ENCODE measurements around the gene KNDC1.
"Not testable (repeated sequence)": the region's sequence is repeated elsewhere in the genome, so short reads cannot be mapped to it uniquely, and the experiment has no call there.

KNDC1 gene

GRCh38 chr10:133221756-133222155 is 61.7 kb downstream of the KNDC1 start:
- H3K4me1 ChIP-seq (ENCODE audit: insufficient read depth, low read length): not testable (repeated sequence)

DNA sequence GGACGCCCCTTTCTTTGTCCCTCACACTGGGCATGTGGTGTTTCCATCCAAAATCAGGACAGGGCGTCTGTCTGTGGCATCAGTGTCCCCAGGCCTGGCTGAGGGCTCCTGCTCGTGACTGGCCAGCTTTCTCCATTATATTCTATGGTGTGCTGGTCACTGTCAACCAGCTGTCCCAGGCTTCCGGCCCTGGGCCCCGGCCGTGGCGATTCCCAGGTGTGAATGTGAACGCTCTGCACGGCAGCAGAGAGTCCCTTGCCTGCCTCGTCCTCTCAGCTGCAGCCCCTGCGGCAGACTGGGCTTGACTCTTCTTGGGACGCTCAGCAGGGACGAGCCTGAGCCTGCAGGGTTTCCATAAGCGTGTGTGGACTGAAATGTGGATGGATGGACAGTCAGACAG is 64.1 kb downstream of the KNDC1 start:
- Histone ChIP-seq H3K9me3 (ENCODE audit: control insufficient read depth, insufficient read depth, low read length) (no peaks in the 10 kb centered on the region), H3K4me1 (ENCODE audit: insufficient read depth, low read length) (peaks cover 6% of the 10 kb centered on the region; the same call in 1 of the 2 replicates), H3K9ac (ENCODE audit: low read depth, low read length) (no peak overlapping the region), H3K36me3 (ENCODE audit: insufficient read depth, low read length) (no peaks in the 10 kb centered on the region)

More at GRCh38 chr10:133221756-133222155, 61.7 kb downstream of the KNDC1 start:
- not testable (repeated sequence) for H3K9ac ChIP-seq (ENCODE audit: low read depth, low read length); H3K9me3 ChIP-seq (ENCODE audit: control insufficient read depth, insufficient read depth, low read length); H3K36me3 ChIP-seq (ENCODE audit: insufficient read depth, low read length)

- Histone ChIP-seq H3K9ac (ENCODE audit: low read depth, low read length) (no peak overlapping the region), H3K4me1 (ENCODE audit: insufficient read depth, low read length) (peaks cover 6% of the 10 kb centered on the region; the same call in 1 of the 2 replicates), H3K36me3 (ENCODE audit: insufficient read depth, low read length) (no peaks in the 10 kb centered on the region), H3K9me3 (ENCODE audit: control insufficient read depth, insufficient read depth, low read length) (no peaks in the 10 kb centered on the region)
Measured at GRCh38 chr10:133224756-133225372, 64.8 kb downstream of the KNDC1 start.

GRCh38 chr10:133225707-133226191 is 65.7 kb downstream of the KNDC1 start:
- Histone ChIP-seq H3K36me3 (ENCODE audit: insufficient read depth, low read length) (no peaks in the 10 kb centered on the region), H3K4me1 (ENCODE audit: insufficient read depth, low read length) (peaks cover 6% of the 10 kb centered on the region; the same call in 1 of the 2 replicates), H3K9ac (ENCODE audit: low read depth, low read length) (no peak overlapping the region)

GRCh38 chr10:133226251-133226808 is 66.3 kb downstream of the KNDC1 start:
- Histone ChIP-seq H3K9me3 (ENCODE audit: control insufficient read depth, insufficient read depth, low read length) (no peaks in the 10 kb centered on the region), H3K9ac (ENCODE audit: low read depth, low read length) (no peak overlapping the region), H3K36me3 (ENCODE audit: insufficient read depth, low read length) (no peaks in the 10 kb centered on the region), H3K4me1 (ENCODE audit: insufficient read depth, low read length) (peaks cover 6% of the 10 kb centered on the region; the same call in 1 of the 2 replicates)

More at GRCh38 chr10:133225707-133226191, 65.7 kb downstream of the KNDC1 start:
- no peaks in the 10 kb centered on the region for H3K9me3 ChIP-seq (ENCODE audit: control insufficient read depth, insufficient read depth, low read length)

DNA sequence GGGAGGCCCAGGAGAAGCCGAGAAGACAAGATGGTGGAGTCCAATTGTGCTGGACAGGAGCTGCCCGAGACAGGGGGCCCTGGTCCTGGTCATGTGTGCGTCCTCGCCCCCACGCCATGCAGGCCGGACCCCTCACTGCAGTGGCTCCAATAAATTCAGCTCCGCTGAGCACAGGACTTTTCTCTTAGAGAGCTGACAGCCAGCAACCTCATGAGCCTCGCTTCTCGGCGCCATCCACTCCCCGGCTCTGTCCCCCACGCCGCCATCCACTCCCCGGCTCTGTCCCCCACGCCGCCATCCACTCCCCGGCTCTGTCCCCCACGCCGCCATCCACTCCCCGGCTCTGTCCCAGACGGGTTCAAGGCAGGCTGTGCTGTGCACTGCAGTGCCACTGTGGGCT is 67.2 kb downstream of the KNDC1 start:
- Histone ChIP-seq H3K9ac (ENCODE audit: low read depth, low read length) (no peak overlapping the region), H3K4me1 (ENCODE audit: insufficient read depth, low read length) (peaks cover 6% of the 10 kb centered on the region; the same call in 1 of the 2 replicates), H3K36me3 (ENCODE audit: insufficient read depth, low read length) (no peaks in the 10 kb centered on the region), H3K9me3 (ENCODE audit: control insufficient read depth, insufficient read depth, low read length) (no peaks in the 10 kb centered on the region)

- peak overlapping the region; percentile 67 for H3K9ac ChIP-seq (ENCODE audit: low read depth, low read length)
- H3K4me1 ChIP-seq (ENCODE audit: insufficient read depth, low read length): peaks cover 6% of the 10 kb centered on the region; the same call in 1 of the 2 replicates
- no peaks in the 10 kb centered on the region for H3K9me3 ChIP-seq (ENCODE audit: control insufficient read depth, insufficient read depth, low read length)
- H3K36me3 ChIP-seq (ENCODE audit: insufficient read depth, low read length): no peaks in the 10 kb centered on the region
Measured at GRCh38 chr10:133229265-133230043, 69.4 kb downstream of the KNDC1 start.

DNA sequence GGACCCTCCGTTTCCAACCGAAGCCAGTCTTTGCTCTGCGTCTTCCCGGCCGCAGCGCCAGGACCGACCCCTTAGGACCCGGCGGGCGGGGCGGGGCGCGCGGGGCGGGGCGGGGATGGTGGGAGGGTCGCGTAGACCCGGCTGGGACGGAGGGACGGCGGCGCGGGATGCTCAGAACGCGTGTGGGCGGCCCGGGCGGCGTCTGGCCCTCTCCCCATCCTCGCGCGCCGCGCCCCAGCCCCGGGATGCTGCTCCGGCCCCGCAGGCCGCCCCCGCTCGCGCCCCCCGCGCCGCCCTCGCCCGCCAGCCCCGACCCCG is 70.0 kb downstream of the KNDC1 start, which contains the start of gene UTF1:
TSS of gene UTF1 (plus strand) at position 174 of the 318 bp plus-strand sequence. CDS start at position 246, 72 bp downstream.
- H3K4me1 ChIP-seq (ENCODE audit: insufficient read depth, low read length): peaks cover 6% of the 10 kb centered on the region; the same call in 1 of the 2 replicates
- no peaks in the 10 kb centered on the region for H3K36me3 ChIP-seq (ENCODE audit: insufficient read depth, low read length)
- H3K9ac ChIP-seq (ENCODE audit: low read depth, low read length): peak within 1 kb of the TSS; percentile 75
- H3K9me3 ChIP-seq (ENCODE audit: control insufficient read depth, insufficient read depth, low read length): no peaks in the 10 kb centered on the region

DNA sequence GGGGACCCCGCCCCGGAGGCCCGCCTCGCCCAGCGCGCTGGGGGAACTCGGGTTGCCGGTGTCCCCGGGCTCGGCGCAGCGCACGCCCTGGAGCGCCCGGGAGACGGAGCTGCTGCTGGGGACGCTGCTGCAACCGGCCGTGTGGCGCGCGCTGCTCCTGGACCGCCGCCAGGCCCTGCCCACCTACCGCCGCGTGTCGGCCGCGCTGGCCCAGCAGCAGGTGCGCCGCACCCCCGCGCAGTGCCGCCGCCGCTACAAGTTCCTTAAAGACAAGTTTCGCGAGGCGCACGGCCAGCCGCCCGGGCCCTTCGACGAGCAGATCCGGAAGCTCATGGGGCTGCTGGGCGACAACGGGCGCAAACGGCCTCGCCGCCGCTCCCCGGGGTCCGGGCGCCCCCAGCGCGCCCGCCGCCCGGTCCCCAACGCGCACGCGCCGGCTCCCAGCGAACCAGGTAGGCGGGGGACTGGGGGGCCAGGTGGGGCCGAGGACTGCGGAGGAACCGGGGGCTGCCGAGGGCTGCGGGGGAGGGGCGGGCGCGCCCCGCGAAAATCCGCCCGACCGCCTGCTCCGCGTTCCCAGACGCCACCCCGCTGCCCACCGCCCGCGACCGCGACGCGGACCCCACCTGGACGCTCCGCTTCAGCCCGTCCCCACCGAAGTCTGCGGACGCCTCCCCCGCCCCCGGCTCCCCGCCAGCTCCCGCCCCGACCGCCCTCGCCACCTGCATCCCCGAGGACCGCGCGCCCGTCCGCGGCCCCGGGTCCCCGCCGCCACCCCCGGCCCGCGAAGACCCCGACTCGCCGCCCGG is 70.6 kb downstream of the KNDC1 start:
- peaks cover 6% of the 10 kb centered on the region; the same call in 1 of the 2 replicates for H3K4me1 ChIP-seq (ENCODE audit: insufficient read depth, low read length)
- H3K36me3 ChIP-seq (ENCODE audit: insufficient read depth, low read length): no peaks in the 10 kb centered on the region
- no peaks in the 10 kb centered on the region for H3K9me3 ChIP-seq (ENCODE audit: control insufficient read depth, insufficient read depth, low read length)
- peak overlapping the region; percentile 75 for H3K9ac ChIP-seq (ENCODE audit: low read depth, low read length)

GRCh38 chr10:133231244-133231945 is 71.4 kb downstream of the KNDC1 start:
- Histone ChIP-seq H3K4me1 (ENCODE audit: insufficient read depth, low read length) (peaks cover under 1% of the 10 kb centered on the region; the same call in 1 of the 2 replicates), H3K9ac (ENCODE audit: low read depth, low read length) (peak overlapping the region; percentile 45), H3K36me3 (ENCODE audit: insufficient read depth, low read length) (no peaks in the 10 kb centered on the region), H3K9me3 (ENCODE audit: control insufficient read depth, insufficient read depth, low read length) (no peaks in the 10 kb centered on the region)

GRCh38 chr10:133231946-133232574 is 72.0 kb downstream of the KNDC1 start:
- no peaks in the 10 kb centered on the region; the same call in 1 of the 2 replicates for H3K4me1 ChIP-seq (ENCODE audit: insufficient read depth, low read length)
- no peaks in the 10 kb centered on the region for H3K9me3 ChIP-seq (ENCODE audit: control insufficient read depth, insufficient read depth, low read length)
- peak overlapping the region; percentile 45 for H3K9ac ChIP-seq (ENCODE audit: low read depth, low read length)
- no peaks in the 10 kb centered on the region for H3K36me3 ChIP-seq (ENCODE audit: insufficient read depth, low read length)

DNA sequence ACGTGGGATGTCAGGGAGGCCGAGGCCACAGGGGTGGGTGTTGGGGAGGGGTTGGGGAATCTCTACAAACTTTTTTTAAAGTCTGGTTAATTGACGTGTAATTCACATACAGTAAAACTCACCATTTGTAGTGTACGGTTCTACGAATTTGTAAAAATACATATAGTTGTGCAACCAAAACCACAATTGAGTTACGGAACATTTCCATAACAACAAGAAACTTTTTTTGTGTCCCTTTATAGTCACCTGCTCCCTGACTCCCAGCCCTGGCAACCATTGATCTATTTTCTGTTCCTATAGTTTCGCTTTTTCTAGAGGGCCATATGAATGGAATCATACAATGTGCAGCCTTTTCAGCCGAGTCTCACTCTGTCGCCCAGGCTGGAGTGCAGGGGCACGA is 74.8 kb downstream of the KNDC1 start:
- not testable (repeated sequence) for H3K9me3 ChIP-seq (ENCODE audit: control insufficient read depth, insufficient read depth, low read length); H3K4me1 ChIP-seq (ENCODE audit: insufficient read depth, low read length); H3K36me3 ChIP-seq (ENCODE audit: insufficient read depth, low read length)
- peak overlapping the region; percentile 73; the same call in 1 of the 2 replicates for H3K9ac ChIP-seq (ENCODE audit: low read depth, low read length)

DNA sequence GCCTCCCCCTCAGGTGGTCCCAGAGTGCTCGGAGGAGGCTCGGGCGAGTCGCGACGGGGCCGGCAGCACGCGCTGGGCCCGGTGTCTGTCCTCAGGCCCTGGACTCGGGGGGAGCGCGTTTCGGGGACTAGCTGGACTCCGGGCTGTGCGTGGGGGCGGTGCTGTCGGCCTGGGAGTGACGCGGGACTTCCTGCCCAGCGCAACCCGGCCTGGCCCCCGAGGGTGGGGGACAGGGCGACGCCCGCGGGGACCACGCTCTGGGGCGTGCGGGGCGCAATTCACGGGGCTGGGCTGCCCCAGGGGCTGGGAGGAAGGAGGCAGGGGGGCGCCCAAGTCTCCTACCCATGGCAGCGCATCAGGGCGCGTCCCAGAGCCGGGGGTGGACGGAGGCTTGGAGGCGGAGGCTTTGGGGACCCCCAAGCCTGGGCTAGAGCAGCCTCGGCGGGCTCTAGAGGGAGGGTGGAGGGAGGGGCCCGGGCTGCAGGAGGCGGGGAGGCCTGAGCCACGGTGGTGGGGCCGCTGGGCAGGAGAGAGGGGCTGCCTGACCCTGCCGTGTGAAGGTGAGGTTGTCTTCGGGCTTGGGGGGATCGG is 75.3 kb downstream of the KNDC1 start:
- H3K9ac ChIP-seq (ENCODE audit: low read depth, low read length): peak overlapping the region; percentile 73
- no peaks in the 10 kb centered on the region for H3K9me3 ChIP-seq (ENCODE audit: control insufficient read depth, insufficient read depth, low read length)
- H3K36me3 ChIP-seq (ENCODE audit: insufficient read depth, low read length): no peaks in the 10 kb centered on the region
- H3K4me1 ChIP-seq (ENCODE audit: insufficient read depth, low read length): peaks cover 5% of the 10 kb centered on the region; the same call in 1 of the 2 replicates
